ENCODE data around the gene CACNA1B.
"Not testable (repeated sequence)": the region's sequence is repeated elsewhere in the genome, so short reads cannot be mapped to it uniquely, and the experiment has no call there.

Gene CACNA1B
- long read RNA-seq, partial matches to known transcripts: 0 of 1 reads
- long read RNA-seq, other reads (novel, unspliced or antisense): 1 of 1 reads

- H3K27me3 ChIP-seq (ENCODE audit: insufficient read depth, poor library complexity, severe bottlenecking); DNase-seq (ENCODE audit: low read depth in 1 of 2, low spot score in 1 of 2); H3K4me3 ChIP-seq (replicated peaks; ENCODE audit: insufficient read depth, low read length); H3K27ac ChIP-seq (replicated peaks): not testable (repeated sequence)
Measured at GRCh38 chr9:137877506-137878122, at the start of gene CACNA1B. Gene CACNA1B (plus strand): TSS chr9:137877782. CDS start chr9:137877934, 152 bp downstream.

- TF ChIP-seq POLR2AphosphoS5 (IDR thresholded peaks at IDR 0.05; ENCODE audit: low read depth): no peak
- no peak for TF ChIP-seq SPI1 (IDR thresholded peaks at IDR 0.05; ENCODE audit: borderline replicate concordance, low read depth)
- TF ChIP-seq CTCF (IDR thresholded peaks at IDR 0.05; ENCODE audit: insufficient read depth, low read length): no peak
- TF ChIP-seq GABPA (IDR thresholded peaks at IDR 0.05; ENCODE audit: low read depth): no peak
- TF ChIP-seq REST (IDR thresholded peaks at IDR 0.05; ENCODE audit: insufficient replicate concordance, low read depth): no peak
- H3K27ac ChIP-seq (replicated peaks): no peak overlapping the region
- no peaks in the 10 kb centered on the region for H3K27me3 ChIP-seq (ENCODE audit: insufficient read depth, poor library complexity, severe bottlenecking)
- no peak overlapping the region for H3K4me3 ChIP-seq (replicated peaks; ENCODE audit: insufficient read depth, low read length)
- no peak for DNase-seq (ENCODE audit: low read depth in 1 of 2, low spot score in 1 of 2)
Measured at GRCh38 chr9:137827908-137828526, 49.6 kb upstream of the CACNA1B start.

- DNase-seq (ENCODE audit: low read depth in 1 of 2, low spot score in 1 of 2): no peak
- Histone ChIP-seq H3K27me3 (ENCODE audit: insufficient read depth, poor library complexity, severe bottlenecking) (no peaks in the 10 kb centered on the region), H3K4me3 (replicated peaks; ENCODE audit: insufficient read depth, low read length) (no peak overlapping the region), H3K27ac (replicated peaks) (no peak overlapping the region)
- TF ChIP-seq POLR2AphosphoS5 (IDR thresholded peaks at IDR 0.05; ENCODE audit: low read depth): no peak
- no peak for TF ChIP-seq CTCF (IDR thresholded peaks at IDR 0.05; ENCODE audit: insufficient read depth, low read length)
- TF ChIP-seq REST (IDR thresholded peaks at IDR 0.05; ENCODE audit: insufficient replicate concordance, low read depth): peak; percentile 94
- no peak for TF ChIP-seq SPI1 (IDR thresholded peaks at IDR 0.05; ENCODE audit: borderline replicate concordance, low read depth)
Measured at GRCh38 chr9:137828527-137829259, 48.9 kb upstream of the CACNA1B start.

GRCh38 chr9:137829260-137829996 is 48.2 kb upstream of the CACNA1B start:
- Histone ChIP-seq H3K27ac (replicated peaks) (no peak overlapping the region), H3K4me3 (replicated peaks; ENCODE audit: insufficient read depth, low read length) (no peak overlapping the region), H3K27me3 (ENCODE audit: insufficient read depth, poor library complexity, severe bottlenecking) (no peaks in the 10 kb centered on the region)
- no peak for TF ChIP-seq CTCF (IDR thresholded peaks at IDR 0.05; ENCODE audit: insufficient read depth, low read length)
- TF ChIP-seq GABPA (IDR thresholded peaks at IDR 0.05; ENCODE audit: low read depth): no peak
- no peak for TF ChIP-seq SPI1 (IDR thresholded peaks at IDR 0.05; ENCODE audit: borderline replicate concordance, low read depth)
- TF ChIP-seq REST (IDR thresholded peaks at IDR 0.05; ENCODE audit: insufficient replicate concordance, low read depth): no peak
- TF ChIP-seq POLR2AphosphoS5 (IDR thresholded peaks at IDR 0.05; ENCODE audit: low read depth): no peak
- no peak for DNase-seq (ENCODE audit: low read depth in 1 of 2, low spot score in 1 of 2)
